ENCODE data around the gene RBM39.

The RBM39 gene

GRCh38 chr20:35664466-35665206, 77.4 kb downstream of the RBM39 start, which contains the start of the genes CPNE1 and RBM12:
CPNE1 (minus strand) TSS chr20:35664900; CDS start chr20:35632923, 31,977 bp downstream.
RBM12 (minus strand) TSS chr20:35664900; CDS start chr20:35655322, 9,578 bp downstream.
- TF ChIP-seq POLR2AphosphoS5 (IDR thresholded peaks at IDR 0.05; ENCODE audit: low read depth, low read length): peak; percentile 99
- peak; percentile 92 for TF ChIP-seq TAF1 (IDR thresholded peaks at IDR 0.05; ENCODE audit: borderline replicate concordance, insufficient read depth, low read length)
- TF ChIP-seq SIN3A (IDR thresholded peaks at IDR 0.05; ENCODE audit: borderline replicate concordance, insufficient read depth, low read length): no peak; the same call in 1 of the 2 replicates
- TF ChIP-seq REST (IDR thresholded peaks at IDR 0.05; ENCODE audit: insufficient read depth in 1 of 2, low read depth in 2 of 2, low read length in 2 of 2): peak; percentile 10 to 32; a peak in 1 of 4 replicates
- peak; percentile 68 for TF ChIP-seq FOXP2 (optimal IDR thresholded peaks at IDR 0.05; ENCODE audit: borderline replicate concordance, extremely low read depth, extremely low read length, insufficient read depth)

GRCh38 chr20:35663516-35664465, 78.3 kb downstream of the RBM39 start:
- no peak for TF ChIP-seq TAF1 (IDR thresholded peaks at IDR 0.05; ENCODE audit: borderline replicate concordance, insufficient read depth, low read length)
- TF ChIP-seq FOXP2 (optimal IDR thresholded peaks at IDR 0.05; ENCODE audit: borderline replicate concordance, extremely low read depth, extremely low read length, insufficient read depth): no peak
- TF ChIP-seq POLR2AphosphoS5 (IDR thresholded peaks at IDR 0.05; ENCODE audit: low read depth, low read length): peak; percentile 66
- no peak for TF ChIP-seq REST (IDR thresholded peaks at IDR 0.05; ENCODE audit: insufficient read depth in 1 of 2, low read depth in 2 of 2, low read length in 2 of 2)
- TF ChIP-seq SIN3A (IDR thresholded peaks at IDR 0.05; ENCODE audit: borderline replicate concordance, insufficient read depth, low read length): peak; percentile 50; the same call in 1 of the 2 replicates

GRCh38 chr20:35662551-35662950, 79.5 kb downstream of the RBM39 start:
- no peak for TF ChIP-seq REST (IDR thresholded peaks at IDR 0.05; ENCODE audit: insufficient read depth in 1 of 2, low read depth in 2 of 2, low read length in 2 of 2)
- TF ChIP-seq TAF1 (IDR thresholded peaks at IDR 0.05; ENCODE audit: borderline replicate concordance, insufficient read depth, low read length): no peak
- TF ChIP-seq POLR2AphosphoS5 (IDR thresholded peaks at IDR 0.05; ENCODE audit: low read depth, low read length): no peak
- TF ChIP-seq SIN3A (IDR thresholded peaks at IDR 0.05; ENCODE audit: borderline replicate concordance, insufficient read depth, low read length): no peak
- no peak for TF ChIP-seq FOXP2 (optimal IDR thresholded peaks at IDR 0.05; ENCODE audit: borderline replicate concordance, extremely low read depth, extremely low read length, insufficient read depth)

- TF ChIP-seq REST (IDR thresholded peaks at IDR 0.05; ENCODE audit: insufficient read depth in 1 of 2, low read depth in 2 of 2, low read length in 2 of 2): no peak
- no peak for TF ChIP-seq SIN3A (IDR thresholded peaks at IDR 0.05; ENCODE audit: borderline replicate concordance, insufficient read depth, low read length)
- TF ChIP-seq FOXP2 (optimal IDR thresholded peaks at IDR 0.05; ENCODE audit: borderline replicate concordance, extremely low read depth, extremely low read length, insufficient read depth): no peak
- no peak for TF ChIP-seq TAF1 (IDR thresholded peaks at IDR 0.05; ENCODE audit: borderline replicate concordance, insufficient read depth, low read length)
- TF ChIP-seq POLR2AphosphoS5 (IDR thresholded peaks at IDR 0.05; ENCODE audit: low read depth, low read length): no peak
Measured at GRCh38 chr20:35661908-35662307, 80.2 kb downstream of the RBM39 start.

Measured in PFSK-1 (cell line).